GM18517 (cell line): ENCODE results near the gene ACADS.
"Not testable (repeated sequence)": the region's sequence is repeated elsewhere in the genome, so short reads cannot be mapped to it uniquely, and the experiment has no call there.

Source experiments
- ATAC-seq: cut with Tn5 transposase; IDR thresholded peaks from one replicate; pipeline ENCODE4 v1.9.1; 2021; ENCODE audit warnings: mild to moderate bottlenecking, moderate library complexity; ENCODE audit not compliant: unreplicated experiment

The ACADS gene

GRCh38 chr12:120725151-120725658 is 421 bp upstream of the ACADS start:
- peak; percentile 12 for ATAC-seq

- ATAC-seq, result no peak
These were observed 826 bp downstream of the ACADS start for GRCh38 chr12:120726510-120726793.

- no peak for ATAC-seq
These were observed 1.3 kb downstream of the ACADS start for GRCh38 chr12:120726961-120727360.

GRCh38 chr12:120732198-120732597 is 6.6 kb downstream of the ACADS start:
- not testable (repeated sequence) for ATAC-seq

GRCh38 chr12:120733574-120733973 is 7.9 kb downstream of the ACADS start:
- ATAC-seq, result no peak

- ATAC-seq, result no peak
These were observed 8.6 kb downstream of the ACADS start for GRCh38 chr12:120734210-120734609.

GRCh38 chr12:120735181-120735580 is 9.6 kb downstream of the ACADS start:
- no peak for ATAC-seq

- ATAC-seq, result no peak
These were observed 11.0 kb downstream of the ACADS start for GRCh38 chr12:120736404-120737331.

GRCh38 chr12:120737557-120738251 is 12.1 kb downstream of the ACADS start:
- no peak for ATAC-seq

- no peak for ATAC-seq
These were observed 12.8 kb downstream of the ACADS start for GRCh38 chr12:120738252-120739030.

- ATAC-seq, result no peak
These were observed 13.6 kb downstream of the ACADS start for GRCh38 chr12:120739031-120739762.

- ATAC-seq, result no peak
These were observed 14.4 kb downstream of the ACADS start for GRCh38 chr12:120739821-120740613.

- no peak for ATAC-seq
These were observed 15.2 kb downstream of the ACADS start for GRCh38 chr12:120740871-120741270.

- ATAC-seq, result no peak
These were observed 16.1 kb downstream of the ACADS start for GRCh38 chr12:120741476-120742421.

- ATAC-seq, result no peak
These were observed 19.4 kb downstream of the ACADS start for GRCh38 chr12:120744922-120745493.

- ATAC-seq, result no peak
These were observed 22.6 kb downstream of the ACADS start for GRCh38 chr12:120748242-120748641.

GRCh38 chr12:120749256-120749655 is 23.6 kb downstream of the ACADS start:
- ATAC-seq, result no peak

- ATAC-seq, result no peak
These were observed 25.2 kb downstream of the ACADS start for GRCh38 chr12:120750806-120751205.
